ENCODE measurements around the gene CMBL.

DNA sequence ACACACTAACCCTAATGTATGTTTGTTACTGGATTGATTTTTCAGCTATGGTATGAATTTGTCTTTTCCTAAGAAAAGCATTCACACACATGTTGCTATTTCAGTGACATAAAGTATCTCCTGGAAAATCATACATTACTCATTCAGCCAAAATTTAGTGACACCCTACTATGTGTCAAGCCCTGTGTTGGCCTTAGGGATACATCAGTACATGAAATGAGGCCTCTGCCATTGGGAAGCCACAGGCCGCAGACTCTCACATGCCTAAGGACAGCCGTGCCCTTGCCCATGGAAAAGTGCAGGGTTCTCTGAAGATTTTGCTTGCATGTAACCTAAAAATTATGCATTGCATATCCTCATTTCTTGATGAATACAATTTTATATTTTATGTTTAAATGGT, 40.6 kb upstream of the CMBL start:
- TF ChIP-seq POLR2AphosphoS5 (IDR thresholded peaks at IDR 0.05; ENCODE audit: low read depth, low read length) (no peak), TAF1 (IDR thresholded peaks at IDR 0.05; ENCODE audit: borderline replicate concordance, low read depth, low read length) (no peak)

Data from GM12892 (cell line).